Fibroblast of skin of right quadriceps (primary cell): Measurements from ENCODE around the gene SLC16A6.
"Not testable (repeated sequence)": the region's sequence is repeated elsewhere in the genome, so short reads cannot be mapped to it uniquely, and the experiment has no call there.

ENCODE experiments used
- DNase-seq: peaks from one replicate; pipeline ENCODE4 v3.0.0-alpha.2; 2013

Gene SLC16A6

DNA sequence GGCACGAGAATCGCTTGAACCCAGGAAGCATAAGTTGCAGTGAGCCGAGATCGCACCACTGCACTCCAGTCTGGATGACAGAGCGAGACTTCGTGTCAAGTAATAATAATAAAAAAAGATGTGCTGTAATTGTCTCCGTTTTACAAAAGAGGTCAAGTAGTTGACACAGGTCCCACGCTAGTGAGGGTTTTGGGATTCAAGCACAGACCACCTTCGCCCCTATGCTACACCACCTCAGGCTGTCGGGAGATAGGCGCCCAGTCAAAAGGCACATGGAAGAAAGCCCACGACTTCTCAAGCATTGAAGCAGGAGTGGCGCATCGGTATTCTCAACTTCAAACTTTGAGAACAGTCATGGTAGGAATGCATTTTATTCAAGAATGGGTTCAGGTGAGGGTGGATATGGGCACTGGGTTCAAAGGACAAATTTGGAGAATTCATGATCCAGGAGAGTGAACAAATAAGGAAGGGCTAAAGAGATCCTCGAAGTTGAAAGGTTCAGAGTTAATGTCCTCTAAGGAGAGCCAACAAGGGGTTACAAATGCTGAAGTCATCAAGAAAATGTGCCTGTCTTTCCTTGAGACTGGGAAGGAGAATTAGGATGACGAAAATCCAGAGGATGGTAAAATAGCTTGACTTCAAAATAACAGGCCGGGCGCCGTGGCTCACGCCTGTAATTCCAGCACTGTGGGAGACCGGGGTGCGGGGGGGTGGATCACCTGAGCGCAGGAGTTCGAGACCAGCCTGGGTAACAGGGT is 44.5 kb downstream of the SLC16A6 start:
- no peak for DNase-seq

DNA sequence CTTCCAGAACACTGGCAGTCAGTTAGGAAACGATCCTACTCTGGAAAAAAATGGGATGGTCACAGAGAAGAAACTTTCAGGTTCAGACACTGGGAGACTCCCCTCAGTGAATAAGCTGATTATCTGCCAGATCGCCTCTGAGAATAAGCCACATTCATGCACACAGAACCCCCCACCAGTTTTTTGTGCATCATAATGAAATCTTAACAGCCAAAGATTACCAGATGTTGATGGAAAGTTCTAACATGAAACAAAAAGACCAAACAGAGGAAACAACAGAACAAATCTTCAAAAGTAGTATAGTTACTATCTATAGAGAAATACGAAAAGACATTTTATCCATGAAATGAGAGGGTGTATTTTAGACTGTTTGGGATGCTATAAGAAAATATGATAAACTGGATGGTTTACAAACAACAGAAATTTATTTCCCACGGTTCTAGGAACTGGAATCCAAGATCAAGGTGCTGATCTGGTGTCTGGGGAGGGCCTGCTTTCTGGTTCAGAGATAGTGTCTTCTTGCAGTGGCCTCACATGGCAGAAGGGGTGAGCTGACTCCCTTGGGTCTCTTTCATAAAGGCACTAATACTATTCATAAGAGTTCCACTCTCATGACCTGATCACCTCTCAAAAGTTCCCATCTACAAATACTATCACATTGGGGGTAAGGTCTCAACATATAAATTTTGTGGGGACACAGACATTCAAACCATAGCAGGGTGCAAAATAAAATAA is 51.1 kb downstream of the SLC16A6 start:
- no peak for DNase-seq

DNA sequence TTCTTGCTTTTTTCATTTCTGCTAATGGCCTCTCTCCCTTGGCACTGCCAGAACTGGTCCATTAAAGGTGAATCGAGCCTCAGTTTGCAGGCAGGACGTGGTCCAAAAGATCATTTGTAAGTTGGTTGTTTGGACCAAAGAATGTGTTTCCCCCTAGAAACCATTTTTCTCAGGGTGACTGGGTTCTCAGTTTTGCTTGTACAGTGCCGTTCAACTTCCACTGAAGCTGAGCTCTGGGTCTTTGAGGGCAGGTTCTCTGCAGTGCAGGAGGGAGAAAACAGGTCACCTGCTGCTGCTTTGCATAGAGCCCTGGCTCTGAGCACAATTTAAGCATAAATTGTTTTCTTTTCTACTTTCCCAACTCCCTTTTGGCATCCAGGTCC is 52.1 kb downstream of the SLC16A6 start:
- no peak for DNase-seq

DNA sequence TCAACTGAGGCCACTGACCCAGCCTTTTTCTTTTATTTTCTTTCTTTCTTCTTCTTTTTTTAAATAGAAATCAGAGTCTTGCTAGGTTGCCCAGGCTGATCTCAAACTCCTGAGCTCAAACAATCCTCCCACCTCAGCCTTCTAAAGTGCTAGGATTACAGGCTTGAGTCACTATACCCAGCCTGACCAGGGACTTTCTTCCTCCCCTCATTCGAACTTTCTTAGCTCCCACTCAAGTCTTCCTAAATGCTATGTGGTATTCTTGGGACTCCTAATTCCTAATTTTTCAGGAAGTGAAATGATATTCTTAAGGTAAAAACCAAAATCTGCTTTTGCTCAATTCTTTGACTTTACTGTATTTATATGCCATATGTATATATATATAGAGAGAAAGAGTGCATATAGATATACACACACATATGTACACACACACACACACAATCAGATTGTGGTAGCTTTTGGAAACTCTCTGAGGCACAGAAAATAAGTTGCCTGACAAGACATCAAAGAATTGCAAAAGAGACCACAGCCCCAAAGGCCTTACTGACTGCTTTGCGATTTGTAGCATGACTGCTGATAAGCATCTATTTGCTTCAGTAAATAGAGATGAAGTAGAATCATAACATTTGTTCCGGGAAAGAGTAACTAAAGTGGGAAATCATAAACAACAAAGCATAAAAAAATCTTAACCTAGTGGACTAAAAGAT is 52.6 kb downstream of the SLC16A6 start:
- no peak for DNase-seq

DNA sequence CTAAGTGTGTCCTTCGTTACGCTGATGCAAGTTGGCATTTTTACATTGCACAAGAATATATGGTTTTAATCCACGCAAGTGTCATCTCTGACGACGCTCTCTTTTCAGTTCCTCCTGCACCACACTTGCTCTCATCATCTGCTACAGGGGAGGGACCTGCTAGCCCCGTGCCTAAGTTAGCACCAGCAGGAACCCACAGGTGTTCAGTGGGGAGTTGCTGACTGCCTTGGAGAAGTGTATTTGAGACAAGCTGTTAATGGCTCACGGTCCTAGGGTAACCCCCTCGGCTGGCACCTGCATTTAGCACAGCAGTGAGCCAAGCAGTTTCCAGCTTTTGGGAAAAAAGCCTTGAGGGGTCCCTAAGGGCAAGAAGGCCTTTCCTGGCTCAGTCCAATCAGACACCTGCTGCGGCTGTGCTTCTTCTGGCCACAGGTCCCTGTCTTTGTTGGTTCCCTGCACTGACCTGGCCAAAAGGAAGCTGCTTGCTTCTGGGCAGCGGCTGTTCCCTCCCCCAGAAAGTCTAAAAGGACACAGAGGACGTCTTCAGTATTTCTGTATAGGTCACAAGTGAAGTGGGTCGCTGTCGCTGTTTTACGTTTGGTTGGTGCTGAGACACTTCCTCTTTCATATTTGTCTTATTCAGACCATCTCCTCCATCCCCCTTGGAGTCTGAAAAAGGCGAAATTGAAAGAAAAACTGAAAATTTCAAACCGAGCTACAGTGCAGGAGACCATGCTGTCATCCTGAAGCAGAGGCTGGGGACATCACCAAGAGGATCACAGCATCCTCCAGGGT is 53.4 kb downstream of the SLC16A6 start:
- DNase-seq = not testable (repeated sequence)

DNA sequence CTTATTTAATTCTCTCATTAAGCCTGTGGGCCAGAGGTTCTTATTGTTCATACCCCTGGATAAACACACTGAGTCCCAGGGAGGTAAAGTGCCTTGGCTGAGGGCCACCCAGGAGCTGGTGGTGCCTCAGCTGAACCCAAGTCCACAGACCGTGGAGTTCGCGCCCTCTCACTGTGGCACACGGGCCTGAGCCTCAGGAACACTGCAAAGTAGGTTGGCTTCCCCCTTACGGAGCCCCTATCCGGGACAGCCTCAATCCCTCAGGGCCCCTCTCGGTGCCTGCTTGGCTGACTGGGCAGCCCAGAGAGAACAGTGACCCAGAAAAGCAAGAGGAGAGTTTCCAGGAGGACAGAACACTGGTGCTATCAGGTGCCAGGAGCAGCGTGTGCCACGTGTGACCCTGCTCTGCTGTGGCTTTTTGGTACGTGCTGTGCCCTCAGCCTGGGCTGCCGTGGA is 55.6 kb downstream of the SLC16A6 start:
- DNase-seq = not testable (repeated sequence)

DNA sequence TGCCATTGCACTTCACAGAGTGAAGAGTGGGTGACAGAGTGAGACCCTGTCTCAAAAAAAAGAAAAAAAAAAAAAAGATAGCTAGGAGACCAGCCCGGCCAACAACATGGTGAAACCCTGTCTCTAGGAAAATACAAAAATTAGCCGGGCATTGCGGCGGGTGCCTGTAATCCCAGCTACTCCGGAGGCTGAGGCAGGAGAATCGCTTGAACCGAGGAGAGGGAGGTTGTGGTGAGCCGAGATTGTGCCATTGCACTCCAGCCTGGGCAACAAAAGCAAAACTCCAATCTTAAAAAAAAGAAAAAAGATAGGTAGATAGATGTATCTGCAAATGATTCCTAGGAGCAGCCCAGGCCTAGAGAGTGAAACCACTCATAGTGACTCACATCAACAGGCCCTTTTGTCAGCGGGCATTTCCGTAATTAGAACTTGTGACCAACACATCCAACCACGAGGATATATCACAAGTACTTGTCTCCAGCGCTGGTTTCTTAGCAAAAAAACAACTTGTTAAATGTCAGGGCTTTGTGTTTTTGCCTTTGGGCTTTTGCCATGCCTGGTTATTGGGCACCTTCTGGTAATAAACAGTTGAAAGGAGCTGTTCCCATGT is 56.1 kb downstream of the SLC16A6 start:
- DNase-seq = peak; percentile 59

DNA sequence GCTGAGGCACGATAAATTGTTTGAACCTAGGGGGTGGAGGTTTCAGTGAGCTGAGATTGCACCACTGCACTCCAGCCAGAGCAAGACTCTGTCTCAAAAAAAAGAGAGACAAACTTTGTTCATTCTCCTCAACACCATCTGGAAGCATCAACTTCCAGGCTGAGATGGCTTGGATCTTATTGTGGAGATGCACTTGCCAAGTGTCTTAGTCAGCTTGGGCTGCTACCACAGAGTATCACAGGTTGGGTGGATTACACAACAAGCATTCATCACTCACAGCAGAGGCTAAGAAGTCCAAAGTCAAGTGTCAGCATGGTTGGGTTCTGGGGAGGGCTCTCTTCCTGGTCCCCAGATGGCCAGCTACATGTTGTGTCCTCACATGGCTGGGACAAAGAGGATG is 58.2 kb downstream of the SLC16A6 start:
- DNase-seq = peak; percentile 7

DNA sequence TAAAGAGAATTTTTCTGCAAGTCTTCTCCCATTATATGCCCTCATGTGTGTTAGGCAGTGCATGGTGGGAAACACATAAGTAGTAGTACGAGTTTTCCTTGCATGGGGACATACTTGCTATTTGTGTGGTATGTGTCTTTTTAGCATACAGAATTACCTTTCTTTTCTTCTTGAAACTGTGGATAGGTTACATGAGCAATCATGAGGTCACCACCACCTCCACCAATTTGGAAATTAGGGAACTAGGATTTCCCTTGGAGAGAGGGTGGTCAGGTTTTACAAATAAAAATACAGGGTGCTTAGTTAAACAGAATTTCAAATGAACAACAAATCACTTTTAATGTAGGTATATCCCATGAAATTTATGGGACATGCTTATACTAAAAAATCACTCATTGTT is 59.4 kb downstream of the SLC16A6 start:
- no peak for DNase-seq

DNA sequence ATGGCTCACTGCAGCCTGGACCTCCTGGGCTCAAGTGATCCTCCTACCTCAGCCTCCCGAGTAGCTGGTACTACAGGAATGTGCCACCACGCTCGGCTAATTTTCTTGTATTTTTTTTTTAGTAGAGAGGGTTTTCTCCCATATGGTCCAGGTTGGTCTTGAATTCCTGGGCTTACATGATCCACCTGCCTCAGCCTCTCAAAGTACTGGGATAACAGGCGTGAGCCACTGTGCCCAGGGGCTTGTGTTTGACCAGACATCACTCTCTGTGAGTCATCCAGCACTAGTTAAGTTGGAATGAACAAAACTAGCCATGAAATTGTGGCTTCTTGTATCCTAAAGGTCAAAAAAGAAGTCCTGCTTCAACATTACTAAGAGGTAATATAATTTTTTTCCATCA is 59.8 kb downstream of the SLC16A6 start:
- DNase-seq = not testable (repeated sequence)

DNA sequence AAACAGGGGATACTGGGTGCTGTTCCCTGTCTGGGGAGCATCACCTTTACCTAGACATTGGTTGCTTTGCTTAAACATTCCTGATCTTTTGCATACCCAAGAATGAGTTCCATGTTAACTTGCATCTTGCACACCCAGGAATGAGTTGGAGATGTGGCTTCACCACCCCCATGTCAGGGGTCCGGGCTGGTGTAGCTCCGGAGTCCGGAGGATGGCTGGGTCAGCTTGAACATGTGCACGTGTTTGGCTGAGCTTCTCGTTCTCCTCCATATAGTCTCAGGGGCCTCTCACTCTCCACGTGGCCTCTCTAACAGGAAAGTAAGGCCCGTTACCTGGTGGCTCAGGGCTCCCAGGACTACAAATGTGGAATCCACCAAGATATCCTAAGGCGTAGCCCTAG is 61.3 kb downstream of the SLC16A6 start:
- DNase-seq = no peak

DNA sequence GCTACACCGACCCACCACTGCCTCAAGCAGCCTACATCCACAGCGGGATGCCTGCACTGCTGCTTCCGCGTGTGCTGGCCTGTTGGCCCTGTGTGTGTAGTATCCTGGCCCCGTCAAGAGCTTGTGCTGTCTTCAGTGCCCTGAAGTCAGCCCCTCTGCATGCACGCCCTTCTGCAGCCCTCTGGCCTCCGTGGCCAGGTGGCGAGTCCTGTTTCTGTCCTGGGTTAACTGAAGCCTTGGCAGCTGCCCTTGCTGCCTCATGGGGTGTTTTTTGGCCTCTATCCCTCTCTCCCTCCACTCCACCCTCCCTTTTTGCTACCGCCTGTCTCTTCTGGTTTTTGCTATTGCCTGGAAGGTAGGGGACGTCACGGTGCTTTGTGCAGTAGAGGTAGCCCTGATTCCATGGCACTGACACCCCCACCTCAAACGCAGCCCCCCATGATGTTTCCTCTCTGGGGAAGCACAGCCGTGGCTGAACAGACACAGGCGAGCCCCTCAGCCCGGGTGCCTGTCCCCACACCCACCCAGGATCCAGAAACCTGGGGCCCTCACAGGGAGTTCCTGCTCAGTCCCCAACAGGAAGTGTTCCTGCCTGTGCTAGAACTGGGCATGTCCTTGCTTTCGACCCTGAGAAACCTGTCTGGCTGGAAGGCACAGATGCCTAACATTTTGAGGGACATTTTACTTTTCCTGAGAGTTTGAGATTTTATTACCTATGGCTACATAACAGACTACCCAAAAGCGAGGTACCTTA is 61.9 kb downstream of the SLC16A6 start:
- DNase-seq = no peak

DNA sequence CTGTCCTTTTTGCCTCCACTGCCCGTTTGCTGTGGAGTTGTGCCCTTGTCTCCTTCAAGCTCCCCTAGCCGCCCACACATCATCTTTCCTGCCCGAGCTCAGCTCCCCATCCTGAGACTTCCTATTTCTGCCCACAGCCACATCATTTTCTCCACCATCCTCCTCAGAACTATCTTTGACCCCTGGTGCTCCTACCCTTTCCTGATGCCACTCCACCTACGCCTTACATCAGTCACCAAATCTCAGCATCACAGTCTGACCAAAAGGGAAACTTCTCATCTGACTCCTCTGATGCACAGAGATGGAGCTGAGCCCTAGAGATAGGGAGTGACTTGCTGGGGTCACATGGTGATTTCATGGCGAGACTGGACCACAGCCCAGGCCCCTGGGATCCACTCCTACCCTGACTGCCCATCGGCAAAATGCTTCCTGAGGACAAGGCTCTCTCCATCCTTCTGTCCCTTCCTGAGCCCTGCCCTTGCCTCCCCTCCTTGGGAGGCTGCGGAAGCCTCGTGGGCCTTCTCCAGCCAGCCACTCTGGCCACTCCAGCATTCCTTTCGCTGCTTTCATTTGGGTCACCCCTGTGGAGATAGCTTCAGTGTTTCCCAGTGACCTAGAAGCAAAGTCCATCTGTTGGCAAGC is 62.8 kb downstream of the SLC16A6 start:
- DNase-seq = not testable (repeated sequence)

DNA sequence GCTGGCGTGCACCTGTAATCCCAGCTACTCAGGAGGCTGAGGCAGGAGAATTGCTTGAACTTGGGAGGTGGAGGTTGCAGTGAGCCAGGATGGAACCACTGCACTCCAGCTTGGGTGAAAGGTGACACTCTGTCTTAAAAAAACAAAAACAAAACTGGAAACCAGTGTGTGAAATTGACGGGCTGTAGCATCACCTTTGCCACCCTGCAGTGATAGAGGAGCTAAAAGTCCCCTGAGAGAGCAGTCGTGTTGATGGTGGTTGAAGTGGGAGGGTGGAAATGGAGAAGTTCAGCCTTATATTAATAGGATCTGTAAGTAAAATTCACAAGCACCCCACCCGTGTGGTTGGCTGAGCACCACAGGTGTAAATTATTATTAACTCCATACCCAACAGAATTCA is 65.9 kb downstream of the SLC16A6 start:
- DNase-seq = not testable (repeated sequence)

DNA sequence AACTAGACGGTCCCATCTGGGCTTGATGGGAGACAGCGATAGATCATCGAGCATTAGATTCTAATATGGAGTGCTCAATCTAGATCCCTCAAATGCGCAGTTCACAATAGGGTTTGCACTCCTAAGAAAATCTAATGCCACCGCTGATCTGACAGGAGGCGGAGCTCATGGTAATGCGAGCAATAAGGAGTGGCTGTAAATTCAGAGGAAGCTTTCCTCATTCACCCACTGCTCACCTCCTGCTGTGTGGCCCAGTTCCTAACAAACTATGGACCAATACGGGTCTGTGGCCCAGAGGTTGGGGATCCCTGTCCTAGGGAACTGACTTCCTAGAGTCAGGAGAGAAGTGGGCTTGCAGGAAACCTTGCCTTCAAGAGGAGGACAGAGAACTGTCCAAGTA is 68.3 kb downstream of the SLC16A6 start:
- no peak for DNase-seq

DNA sequence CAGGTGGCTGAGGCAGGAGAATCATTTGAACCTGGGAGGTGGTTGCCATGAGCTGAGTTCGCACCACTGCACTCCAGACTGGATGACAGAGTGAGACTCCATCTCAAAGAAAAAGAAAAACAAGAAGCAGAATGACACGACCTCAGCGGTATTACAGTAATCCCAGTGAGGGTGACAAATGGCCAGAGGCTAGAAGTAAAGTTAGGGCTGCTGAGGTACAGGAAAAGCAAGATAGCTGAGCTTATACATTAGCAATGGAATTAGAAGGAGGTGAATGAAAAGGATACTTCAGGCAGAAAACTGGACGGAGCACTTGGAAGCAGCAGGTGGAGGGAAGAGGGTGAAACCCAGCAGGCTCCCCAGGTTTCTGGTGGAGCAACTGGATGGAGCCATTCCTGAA is 69.1 kb downstream of the SLC16A6 start:
- DNase-seq = no peak

DNA sequence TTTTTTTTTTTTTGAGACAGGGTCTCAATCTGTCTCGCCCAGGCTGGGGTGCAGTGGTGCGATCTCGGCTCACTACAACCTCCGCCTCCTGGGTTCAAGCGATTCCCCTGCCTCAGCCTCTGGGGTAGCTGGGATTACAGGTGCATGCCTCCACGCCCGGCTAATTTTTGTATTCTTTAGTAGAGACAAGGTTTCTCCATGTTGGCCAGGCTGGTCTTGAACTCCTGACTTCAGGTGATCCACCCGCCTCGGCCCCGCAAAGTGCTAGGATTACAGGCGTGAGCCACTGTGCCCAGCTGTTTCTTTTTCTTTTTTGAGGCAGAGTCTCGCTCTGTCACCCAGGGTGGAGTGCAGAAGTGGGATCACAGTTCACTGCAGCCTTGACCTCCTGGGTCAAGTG is 70.1 kb downstream of the SLC16A6 start:
- DNase-seq = not testable (repeated sequence)

DNA sequence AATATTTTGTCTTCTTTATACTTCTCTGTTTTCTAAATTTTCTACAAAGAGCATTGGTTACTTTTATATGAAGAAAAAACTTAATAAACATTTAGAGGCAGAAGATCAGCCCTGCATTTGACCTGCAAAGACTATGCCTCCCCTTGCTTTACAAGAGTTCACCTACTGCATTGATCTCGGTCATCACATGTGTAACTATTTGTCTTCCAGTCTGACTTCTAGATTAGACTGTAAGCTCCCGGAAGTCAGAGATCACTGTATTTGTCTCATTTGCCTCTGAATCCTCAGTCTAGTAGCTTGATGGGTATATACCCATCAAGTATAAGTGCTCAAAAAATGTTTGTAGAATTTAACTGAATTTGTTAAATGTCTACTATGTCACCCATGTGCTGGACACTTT is 70.7 kb downstream of the SLC16A6 start:
- DNase-seq = not testable (repeated sequence)

DNA sequence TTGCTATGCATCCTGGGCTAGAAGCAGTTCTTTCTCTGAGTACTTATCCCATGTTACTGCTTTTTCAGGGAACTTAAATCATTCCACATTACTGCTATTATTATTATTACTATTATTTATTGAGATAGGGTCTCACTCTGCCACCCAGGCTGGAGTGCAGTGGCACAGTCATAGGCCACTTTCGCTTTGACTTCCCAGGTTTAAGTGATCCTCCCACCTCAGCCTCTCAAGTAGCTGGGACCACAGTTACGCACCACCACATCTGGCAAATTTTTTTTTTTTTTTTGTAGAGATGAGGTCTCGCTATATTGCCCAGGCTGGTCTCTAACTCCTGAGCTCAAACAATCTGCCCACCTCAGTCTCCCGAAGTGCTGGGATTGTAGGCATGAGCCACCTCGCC is 71.5 kb downstream of the SLC16A6 start:
- DNase-seq = not testable (repeated sequence)
